GM19328 (cell line): ENCODE measurements around the gene DEPDC4.
A peak's percentile ranks its signal among the peaks of the same experiment; 100 is the strongest.
"Not testable (repeated sequence)": the region's sequence is repeated elsewhere in the genome, so short reads cannot be mapped to it uniquely, and the experiment has no call there.

Source experiments
- ATAC-seq: cut with Tn5 transposase; IDR thresholded peaks from one replicate; pipeline ENCODE4 v1.9.1; 2021; ENCODE audit warnings: mild to moderate bottlenecking, moderate library complexity; ENCODE audit not compliant: unreplicated experiment

Gene DEPDC4

DNA sequence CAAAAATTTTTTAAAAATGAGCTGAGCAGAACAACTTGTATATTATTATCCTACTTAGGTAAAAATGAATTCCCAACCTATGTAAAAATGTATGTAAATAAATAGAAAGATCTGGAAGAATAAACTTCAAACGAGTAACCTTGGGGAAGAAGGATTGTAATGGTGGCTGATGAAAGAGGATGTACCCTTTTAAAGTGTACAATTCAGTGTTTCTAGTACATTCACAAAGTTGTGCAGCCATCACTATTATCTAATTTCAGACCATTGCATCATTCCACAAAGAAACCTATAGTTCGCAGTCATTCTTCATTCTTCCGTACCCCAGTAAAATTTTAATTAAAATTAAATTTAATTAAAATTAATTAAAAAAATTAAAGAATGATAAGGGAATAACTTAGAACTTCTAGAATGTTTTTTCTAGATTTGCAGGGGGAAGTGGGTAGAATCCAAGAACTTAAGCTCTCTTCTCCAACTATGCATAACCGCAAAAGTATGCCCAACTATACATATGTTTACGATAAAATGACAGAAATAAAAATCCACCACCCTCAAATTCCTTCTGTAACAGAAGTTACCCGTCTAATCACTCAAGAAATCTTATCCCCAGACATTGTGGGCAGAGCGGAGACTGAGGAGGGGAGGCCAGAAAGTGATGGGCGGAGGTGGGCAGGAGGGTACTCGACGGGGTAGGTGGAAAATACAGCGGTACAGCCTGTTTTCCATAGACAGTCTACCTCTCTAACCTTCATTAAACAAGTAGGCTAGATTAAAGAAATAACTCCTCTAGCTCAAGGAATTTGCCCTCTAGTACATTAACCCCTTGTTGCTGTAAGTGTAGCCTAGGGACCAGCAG lies 921 bp downstream of the DEPDC4 start:
- ATAC-seq: peak; percentile 8

DNA sequence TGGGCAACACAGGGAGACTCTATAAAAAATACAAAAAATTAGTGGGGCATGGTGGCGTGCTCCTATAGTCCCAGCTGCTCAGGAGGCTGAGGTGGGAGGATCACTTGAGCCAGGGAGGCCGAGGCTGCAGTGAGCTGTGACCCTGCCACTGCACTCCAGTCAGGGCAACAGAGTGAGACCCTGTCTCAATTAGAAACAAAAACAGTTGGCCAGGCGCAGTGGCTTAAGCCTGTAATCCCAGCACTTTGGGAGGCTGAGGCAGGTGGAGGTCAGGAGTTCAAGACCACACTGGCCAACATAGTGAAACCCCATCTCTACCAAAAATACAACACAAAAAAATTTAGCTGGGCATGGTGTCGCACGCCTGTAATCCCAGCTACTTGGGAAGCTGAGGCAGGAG lies 1.8 kb downstream of the DEPDC4 start:
- ATAC-seq: not testable (repeated sequence)

DNA sequence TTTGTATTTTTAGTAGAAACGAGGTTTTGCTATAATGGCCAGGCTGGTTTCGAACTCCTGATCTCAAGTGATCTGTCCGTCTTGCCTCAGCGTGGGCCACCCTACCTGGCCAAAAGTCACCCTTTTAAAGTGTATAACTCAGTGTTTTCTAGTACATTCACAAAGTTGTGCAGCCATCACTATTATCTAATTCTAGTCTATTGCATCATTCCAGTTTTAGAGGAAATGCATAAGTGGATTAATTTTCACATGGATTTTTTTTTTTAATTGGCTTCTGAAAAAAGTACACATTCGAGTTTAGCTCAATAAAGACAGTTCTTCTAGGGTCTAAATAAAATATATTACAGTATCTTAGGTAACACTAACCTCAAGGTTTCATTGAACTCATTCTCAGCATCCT lies 3.7 kb downstream of the DEPDC4 start:
- no peak for ATAC-seq

DNA sequence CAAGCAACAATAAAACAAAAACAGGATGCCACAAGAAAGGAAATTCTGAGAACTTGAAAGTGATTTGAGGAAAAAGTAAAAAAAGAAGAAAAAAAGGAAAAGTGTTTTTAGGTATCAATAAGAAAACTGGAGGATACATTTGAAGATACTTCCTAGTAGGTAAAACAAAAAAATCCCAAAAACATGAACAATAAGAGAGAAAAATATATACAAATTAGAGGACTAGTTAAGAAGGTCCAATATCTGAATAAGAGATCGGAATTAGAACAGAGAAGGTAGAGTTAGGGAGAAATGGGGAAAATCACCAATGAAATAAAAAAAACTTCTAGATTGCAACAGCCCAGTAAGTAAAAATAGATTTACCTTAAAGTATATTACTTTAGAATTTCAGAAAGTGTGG lies 8.8 kb downstream of the DEPDC4 start:
- no peak for ATAC-seq

DNA sequence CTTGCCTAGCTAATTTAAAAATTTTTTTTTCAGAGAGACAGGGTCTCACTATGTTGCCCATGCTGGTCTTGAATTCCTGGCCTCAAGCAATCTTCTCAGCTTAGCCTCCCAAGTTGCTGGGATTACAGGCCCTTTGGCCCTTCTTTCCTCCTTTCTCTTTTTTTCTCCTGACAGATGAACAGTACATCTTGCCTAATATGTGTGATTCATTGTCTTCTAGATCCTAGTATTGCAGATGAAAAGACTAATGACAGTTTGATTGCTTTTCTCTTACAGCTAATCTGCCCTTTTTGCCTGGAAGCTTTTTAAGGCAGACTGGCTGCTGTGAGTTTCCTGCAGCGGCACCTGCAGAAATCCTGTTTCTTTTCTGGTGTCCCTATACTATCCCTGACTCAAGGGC lies 12.0 kb downstream of the DEPDC4 start:
- ATAC-seq: no peak

DNA sequence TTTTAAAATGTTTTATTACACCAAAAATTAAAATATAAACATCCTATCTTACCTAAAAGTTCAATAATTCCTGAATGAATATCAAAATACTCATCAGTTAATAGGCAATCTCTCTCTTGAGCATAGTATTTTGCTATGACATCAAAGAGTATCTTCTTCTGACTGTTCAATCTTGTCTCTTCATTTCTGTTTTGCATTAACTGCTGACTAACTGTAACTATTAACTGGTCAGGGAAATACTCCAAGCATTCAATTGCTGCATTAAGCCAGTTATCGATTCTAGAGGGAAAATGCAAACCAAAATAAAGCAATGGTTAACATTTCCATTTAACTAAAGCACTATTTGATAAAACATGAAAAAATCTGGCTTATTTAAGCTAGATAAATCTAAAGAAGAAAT lies 13.4 kb downstream of the DEPDC4 start:
- ATAC-seq: no peak

DNA sequence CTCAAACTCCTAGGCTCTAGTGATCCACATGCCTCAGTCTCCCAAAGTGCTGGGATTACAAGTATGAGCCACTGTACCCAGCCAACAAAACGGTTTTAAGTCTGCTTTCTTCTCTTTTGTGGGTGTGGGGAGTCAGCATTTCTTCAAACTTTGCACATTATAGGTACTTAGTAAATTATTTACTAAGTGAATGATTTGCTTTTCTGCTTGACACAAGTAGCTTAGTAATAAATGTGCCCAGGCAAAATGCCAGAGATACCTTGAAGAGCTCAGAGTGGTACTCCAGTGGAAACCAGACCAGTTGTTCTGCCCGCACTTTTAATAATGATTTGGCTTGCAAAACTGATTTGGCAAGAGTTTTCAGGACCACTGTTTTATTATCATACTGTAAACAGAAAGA lies 15.0 kb downstream of the DEPDC4 start:
- ATAC-seq: no peak

DNA sequence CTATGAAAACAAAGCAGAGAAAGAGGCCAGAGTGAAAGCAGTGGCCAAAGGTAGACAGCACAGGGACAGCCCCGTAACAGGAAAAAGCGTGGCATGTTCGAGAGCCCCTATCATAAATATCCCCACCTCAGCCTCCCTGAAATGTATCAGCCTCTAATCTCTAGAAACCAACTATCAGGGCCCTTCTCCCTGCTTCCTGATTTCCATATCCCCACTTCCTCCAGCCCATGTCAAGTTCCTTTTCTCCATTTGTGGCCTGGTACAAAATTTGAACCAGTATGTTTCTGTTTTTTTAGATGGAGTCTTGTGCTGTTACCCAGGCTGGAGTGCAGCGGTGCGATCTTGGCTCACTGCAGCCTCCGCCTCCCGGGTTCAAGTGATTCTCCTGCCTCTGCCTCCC lies 16.9 kb downstream of the DEPDC4 start:
- no peak for ATAC-seq

DNA sequence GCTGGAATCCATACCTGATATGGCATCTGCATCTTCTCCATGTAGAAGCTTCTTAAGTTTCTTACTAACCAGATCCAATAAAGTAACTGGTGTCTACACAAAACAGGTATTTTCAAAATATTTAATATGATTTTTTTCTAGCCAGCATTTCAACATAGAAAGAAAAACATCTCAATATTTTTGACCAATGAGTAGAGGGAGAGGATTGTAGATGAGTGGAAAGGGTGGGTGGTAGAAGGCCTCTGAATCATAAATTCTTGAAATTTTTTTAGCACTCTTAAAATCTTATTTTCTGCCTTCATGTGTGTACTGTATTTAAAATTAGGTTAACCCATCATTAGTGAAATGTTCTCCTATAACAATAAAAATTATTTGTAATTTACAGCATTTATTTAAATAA lies 18.0 kb downstream of the DEPDC4 start:
- no peak for ATAC-seq

DNA sequence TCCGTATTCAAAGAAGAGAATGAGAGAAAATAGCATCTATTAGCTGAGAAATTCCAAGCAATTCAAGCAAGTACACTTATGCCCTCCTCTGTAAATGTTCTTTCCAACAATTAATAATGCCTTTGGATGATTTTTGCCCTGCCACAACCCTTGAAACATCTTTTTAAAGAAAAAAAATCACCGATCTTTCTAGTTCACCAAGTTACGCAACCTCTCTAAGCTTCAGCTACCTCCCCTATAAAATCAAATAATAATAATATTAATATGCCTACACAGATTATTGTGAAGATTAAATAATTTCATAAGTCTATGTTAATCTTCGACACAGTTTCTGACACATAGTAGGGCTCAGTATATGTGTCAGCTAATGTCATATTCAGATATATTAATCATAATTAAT lies 19.1 kb downstream of the DEPDC4 start:
- ATAC-seq: no peak

DNA sequence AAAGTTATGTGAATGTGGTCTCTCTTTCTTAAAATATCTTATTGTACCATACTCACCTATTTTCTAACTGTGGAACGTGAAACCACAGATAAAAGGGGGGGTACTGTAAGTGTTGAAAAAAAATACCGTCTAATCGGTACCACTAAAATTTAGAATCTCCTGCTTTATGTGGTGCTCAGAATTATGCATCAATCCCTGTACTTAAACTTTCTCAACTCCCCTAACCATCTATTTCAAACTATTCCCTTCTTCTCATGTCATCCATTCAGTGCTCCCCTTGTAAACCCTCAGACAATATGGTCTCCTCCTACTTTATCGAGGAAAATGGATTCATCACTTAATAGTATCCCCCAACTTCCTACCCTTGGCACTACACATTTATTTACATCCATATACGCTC lies 23.7 kb downstream of the DEPDC4 start:
- ATAC-seq: no peak

DNA sequence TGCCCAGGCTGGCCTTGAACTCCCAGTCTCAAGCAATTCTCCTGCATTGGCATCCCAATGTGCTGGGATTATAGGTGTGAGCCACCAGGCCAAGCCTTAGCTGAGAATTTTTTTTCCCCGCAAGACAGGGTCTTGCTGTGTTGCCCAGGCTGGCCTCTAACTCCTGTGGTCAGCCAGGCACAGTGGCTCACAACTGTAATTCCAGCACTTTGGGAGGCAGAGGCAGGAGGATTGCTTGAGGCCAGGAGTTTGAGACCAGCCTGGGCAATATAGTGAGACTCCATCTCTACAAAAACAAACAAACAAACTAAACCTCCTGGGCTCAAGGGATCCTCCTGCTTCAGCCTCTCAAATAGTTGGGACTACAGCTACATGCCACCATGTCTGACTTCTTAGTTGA lies 27.3 kb downstream of the DEPDC4 start:
- ATAC-seq: no peak

DNA sequence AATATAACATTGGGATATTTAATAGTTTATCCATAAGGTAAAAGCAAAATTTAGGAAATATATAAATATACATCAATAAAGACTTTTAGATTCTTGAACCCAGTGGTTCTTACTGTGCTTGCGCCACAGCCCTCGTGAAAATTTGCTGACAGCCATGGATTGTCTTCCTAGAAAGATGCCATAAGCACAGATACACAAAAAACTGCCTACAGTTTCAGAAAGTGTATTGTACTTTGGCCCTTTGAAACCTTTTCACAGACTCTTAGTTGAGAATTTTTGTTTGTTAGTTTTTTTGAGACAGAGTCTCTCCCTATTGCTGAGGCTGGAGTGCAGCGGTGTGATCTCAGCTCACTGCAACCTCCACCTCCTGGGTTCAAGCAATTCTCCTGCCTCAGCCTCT lies 28.1 kb downstream of the DEPDC4 start:
- ATAC-seq: no peak

DNA sequence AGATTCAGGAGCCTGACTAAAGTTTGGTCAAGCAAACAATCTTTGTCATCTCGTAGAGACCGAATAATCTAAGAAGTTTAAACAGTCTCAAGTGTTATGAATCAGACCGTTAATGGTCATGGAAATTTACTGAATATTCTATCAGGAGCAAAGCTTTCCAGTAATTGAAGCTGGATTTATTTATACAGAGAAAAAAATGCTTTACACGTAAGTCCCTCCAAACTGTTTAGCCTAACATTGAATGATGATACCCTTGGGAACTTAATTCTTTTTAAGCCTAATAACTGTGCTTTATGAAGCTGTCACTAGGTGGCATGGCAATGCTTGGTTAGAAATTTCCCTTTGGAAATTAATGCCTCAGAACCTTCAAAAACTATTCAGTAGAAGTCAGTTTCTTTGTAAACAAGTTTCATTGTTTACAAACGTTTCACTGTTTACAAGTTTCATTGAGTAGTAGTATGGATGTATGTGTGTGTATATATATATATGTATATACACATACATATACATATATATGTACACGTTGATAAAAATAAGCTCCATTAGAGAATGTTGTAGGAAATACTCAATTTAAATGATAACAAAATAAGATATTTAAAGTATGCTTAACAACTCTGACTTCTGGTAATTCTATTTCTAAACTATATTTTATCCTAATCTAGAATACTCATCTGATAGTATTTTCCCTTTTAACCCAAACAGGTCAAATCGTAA lies 32.1 kb downstream of the DEPDC4 start:
- ATAC-seq: no peak

DNA sequence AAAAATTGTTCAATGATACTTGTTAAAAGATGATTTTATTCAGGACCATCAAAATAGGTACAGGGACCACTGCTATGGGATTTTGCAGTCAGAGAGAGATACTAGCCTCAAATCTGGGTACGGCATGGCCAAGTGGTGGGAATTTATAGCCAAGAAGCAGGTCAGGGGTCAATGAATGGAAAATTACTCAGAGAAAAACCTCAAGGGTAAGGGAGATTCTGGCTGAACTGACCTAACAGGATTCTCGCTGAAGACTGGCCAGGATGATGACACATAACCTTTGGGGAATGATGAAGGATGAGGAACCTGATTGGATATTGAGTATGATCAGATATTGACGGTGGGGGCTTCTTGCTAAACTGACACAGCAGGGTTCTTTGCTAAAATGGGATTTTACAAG lies 32.7 kb downstream of the DEPDC4 start:
- ATAC-seq: no peak

DNA sequence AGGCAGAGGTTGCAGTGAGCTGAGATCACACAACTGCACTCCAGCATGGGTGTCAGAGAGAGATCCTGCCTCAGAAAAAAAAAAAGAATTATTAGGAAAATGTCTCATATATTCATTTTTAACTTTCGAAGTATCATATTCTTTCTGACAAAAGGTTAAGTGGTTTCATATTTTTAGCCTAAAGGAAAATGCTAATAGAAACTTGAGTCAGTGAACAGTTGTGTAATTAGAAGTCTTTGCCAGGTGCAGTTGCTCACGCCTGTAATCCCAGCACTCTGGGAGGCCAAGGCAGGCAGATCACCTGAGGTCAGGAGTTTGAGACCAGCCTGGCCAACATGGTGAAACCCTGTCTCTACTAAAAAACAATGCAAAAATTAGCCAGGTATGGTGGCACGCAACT lies 35.0 kb downstream of the DEPDC4 start:
- ATAC-seq: not testable (repeated sequence)

DNA sequence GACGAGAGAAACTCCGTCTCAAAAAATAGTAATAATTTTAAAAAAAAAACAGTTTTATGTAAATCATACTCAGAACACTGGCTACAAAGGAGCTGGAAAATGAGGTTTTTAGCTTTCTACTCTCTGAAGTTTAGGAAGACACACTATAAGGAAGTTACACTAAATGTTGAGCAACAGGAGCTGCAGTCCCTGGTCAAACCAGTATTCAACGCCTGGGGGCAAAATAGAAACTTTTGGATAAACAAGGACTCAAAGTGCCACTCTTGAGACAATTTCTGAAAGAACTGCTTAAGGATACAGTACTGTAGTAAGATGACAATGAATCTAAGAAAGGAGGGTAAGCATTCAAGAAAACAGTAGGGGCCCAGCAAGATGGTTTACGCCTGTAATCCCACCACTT lies 37.0 kb downstream of the DEPDC4 start:
- no peak for ATAC-seq

DNA sequence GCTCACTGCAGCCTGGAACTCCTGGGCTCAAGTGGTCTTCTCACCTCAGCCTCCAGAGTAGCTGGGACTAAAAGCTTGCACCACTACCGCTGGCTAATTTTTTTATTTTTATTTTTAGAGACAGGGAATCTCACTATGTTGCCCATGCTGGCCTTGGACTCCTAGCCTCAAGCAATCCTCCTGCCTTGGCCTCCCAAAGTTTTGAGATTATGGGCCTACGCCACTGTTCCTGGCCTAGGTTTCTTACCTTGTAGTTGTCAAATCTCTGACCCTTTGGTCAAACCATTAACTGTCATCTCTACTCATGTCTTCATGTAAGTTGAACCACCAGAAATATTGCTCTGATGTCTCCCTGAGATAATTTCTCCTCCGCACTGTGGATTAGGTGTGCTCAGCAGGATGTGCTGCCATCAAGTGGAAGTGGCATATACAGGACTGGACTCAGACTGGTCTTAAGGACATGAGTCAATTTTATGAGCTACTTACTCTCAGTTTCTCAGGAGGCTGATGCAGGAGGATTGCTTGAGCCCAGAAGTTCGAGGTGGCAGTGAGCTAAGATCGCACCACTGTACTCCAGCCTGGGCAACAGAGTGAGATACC lies 37.7 kb downstream of the DEPDC4 start:
- no peak for ATAC-seq

DNA sequence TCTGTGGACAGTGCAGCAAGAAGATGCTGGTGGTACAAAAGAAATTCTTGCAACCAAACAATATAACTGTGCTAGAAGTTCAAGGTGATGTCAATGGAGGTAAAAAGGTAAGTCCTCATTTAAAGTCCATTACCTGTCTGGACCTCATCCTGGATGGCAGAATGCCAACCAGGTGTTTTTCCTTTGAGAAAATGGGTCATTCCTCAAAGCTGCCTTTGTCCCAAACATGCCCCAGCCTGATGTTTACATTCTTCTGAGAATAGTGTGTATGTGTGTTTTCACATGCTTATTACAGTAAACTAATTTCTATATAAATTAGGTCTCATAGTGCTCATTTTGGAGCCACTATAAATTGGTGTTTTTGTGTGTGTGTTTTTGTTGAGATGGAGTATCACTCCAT lies 41.4 kb downstream of the DEPDC4 start:
- ATAC-seq: no peak

DNA sequence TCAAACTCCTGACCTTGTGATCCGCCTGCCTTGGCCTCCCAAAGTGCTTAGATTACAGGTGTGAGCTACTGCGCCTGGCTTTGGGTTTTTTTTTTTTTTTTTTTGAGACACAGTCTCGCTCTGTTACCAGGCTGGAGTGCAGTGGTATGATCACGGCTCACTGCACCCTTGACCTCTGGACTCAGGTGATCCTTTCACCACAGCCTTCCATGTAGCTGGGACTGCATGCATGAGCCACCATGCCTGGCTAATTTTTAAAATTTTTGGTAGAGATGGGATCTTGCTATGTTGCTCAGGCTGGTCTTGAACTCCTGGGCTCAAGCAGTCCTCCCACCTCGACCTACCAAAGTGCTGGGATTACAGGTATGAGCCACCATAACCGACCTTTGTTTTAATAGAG lies 44.7 kb downstream of the DEPDC4 start:
- not testable (repeated sequence) for ATAC-seq

DNA sequence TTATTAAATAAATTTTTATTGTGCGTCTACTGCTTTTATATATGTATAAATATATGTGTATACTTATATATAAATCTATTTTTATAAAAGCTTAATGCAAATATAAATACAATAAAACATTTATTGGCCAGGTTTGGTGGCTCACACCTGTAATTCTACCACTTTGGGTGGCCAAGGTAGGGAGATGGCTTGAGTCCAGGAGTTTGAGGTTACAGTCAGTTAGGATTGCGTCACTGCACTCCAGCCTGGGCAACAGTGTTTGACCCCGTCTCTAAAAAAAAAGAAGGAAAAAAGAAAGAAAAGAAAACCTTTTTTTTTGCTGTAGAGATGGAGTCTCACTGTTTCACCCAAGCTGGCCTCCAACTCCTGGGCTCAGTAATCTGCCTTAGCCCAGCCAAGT lies 45.4 kb downstream of the DEPDC4 start:
- ATAC-seq: no peak
